GM19395 (cell line): ENCODE results near the gene TSPAN8.
"Not testable (repeated sequence)": the region's sequence is repeated elsewhere in the genome, so short reads cannot be mapped to it uniquely, and the experiment has no call there.

Experiments
- ATAC-seq: cut with Tn5 transposase; IDR thresholded peaks from one replicate; pipeline ENCODE4 v1.9.1; 2021; ENCODE audit warnings: mild to moderate bottlenecking, moderate library complexity; ENCODE audit not compliant: unreplicated experiment

TSPAN8 gene

DNA sequence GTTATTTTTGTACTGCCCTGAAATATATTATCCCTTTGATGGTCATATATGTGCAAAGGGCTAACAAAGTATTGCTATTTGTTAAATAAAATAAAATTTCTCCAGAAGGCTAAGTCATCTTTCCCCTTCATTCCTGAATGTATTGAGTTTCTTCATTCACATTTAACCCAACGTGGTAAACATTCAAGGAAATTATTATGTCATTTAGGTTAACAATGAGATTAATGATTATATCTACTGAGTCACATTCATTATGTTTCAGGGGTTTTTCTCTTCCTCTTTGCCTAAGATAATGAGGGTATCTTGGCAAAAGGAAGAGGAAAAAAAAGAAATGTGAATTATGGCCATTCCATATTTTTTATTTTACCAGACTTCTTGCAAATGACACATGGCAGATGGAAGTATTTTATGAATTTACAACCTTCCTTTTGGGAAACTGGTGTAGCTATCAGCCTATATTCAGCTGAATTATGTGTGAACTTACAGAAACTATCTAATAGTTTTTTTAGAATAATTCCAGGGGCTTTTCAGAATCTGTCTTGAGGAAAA is 27.2 kb downstream of the TSPAN8 start:
- no peak for ATAC-seq

DNA sequence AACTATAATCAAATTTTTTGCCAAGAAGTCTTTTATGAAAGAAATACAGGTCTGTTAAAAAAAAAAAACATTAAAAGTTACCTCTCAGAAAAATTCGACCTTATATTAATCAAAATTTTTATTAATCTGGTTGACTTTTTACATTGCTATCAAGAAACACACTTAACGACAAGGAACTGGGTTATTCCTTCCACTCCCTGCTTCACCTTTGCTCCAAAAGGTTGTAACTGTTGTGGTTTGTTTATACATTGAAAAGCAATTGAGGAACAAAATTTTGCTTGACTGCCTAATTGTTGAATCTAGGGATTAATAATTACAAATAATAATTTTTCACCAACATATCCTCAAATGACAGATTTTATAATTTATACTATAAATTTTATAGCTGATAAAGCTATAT is 28.4 kb downstream of the TSPAN8 start:
- no peak for ATAC-seq

DNA sequence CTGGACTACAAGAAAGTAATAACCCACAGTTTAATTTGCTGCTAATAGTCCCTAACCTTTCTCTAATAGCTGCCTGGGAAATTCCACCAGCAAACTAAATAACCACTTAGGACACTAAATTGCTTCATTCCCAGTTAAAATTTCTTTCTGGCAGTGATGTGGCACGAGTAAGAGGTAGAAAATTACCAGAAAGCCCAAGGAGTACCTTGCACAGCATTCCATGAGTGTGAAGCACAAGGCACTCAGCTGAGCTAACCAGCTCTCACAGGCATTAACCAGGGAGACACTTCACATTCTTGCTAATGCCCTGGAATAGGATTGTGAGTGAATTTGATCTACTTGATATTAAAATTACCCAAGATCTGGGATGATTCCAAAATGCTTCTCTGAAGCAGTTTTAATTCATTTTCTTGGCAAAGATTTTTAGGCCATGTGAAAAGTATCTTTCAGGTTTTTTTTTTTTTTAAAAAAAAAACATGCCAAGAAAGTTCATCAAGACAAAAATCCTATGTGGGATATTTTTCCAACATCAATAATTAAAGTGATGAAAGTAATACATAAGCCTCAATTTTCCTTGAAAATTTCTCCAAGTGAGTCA is 29.5 kb downstream of the TSPAN8 start:
- ATAC-seq: no peak

DNA sequence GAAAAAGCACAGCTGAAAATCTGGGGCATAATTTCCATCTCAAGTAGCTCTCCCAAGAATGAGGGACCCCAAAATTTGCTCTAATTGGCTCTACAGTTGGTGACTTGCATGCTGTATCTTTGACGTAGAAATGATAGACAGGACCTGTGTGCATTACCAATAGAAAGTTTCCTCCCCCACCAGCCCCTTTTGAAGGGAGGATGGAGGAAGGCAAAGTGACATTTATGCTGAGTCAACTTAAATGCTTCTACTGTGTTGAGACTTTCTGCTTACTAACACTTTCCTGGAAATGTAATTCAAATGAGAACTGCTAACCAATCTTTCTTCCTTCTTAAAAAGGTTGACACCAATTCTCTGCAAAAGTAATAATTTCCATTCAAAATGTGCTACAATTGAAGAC is 31.9 kb downstream of the TSPAN8 start:
- no peak for ATAC-seq

DNA sequence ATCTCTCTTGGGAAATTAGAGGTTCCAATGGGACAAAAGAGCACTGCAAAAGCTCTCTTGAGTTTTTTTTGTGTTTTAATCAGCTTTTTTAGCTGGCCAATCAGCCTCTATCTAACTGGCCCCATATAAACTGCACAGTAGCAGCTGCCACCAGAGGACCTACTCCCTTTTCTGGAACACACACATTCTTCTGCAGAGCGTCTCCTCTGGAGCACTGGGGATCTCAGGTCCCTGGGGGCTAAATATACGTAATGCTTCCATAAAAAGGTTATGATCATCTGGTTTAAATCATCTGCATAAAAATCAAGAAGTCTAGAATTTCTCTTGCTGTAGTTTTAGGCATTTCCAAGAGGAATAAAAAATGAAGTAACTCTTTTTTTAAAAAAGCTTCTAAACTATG is 32.3 kb downstream of the TSPAN8 start:
- ATAC-seq: no peak

DNA sequence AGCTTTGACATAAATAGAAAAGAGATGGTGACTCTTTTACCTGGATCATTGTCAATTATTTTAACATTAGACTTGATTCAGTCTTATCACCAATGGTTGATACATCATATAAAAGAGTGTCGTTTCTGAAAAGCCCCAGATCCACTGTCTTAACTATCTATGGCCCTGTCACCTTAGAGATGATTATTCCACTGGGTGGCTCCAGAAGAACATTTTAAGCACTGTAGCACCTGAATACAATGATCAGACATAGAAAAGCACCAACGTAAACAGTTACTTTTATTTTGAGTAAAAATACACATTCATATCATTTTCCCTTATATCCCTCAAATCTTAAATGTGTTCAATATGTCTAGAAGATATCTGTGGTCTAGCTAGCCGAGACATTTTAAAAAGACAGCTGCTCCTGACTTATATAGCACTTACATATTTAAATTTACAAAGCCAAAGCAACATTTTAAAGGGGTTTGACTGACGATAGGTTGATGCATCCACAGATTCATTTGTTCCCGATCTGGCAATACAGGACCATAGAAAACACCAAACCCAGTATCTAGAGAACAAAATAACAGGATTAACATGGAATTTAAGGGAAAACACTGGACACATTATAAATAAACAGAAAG is 32.9 kb downstream of the TSPAN8 start:
- no peak for ATAC-seq

DNA sequence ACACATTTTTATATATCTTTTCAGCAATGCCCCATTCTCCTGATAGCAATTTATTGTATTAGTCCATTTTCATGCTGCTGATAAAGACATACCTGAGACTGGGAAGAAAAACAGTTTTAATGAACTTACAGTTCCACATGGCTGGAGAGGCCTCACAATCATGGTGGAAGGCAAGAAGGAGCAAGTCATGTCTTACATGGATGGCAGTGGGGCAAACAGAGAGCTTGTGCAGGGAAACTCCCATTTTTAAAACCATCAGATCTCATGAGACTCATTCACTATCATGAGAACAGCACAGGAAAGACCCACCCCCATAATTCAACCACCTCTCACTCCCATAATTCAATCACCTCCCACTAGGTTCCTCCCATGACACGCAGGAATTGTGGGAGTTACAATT is 44.7 kb downstream of the TSPAN8 start:
- not testable (repeated sequence) for ATAC-seq

DNA sequence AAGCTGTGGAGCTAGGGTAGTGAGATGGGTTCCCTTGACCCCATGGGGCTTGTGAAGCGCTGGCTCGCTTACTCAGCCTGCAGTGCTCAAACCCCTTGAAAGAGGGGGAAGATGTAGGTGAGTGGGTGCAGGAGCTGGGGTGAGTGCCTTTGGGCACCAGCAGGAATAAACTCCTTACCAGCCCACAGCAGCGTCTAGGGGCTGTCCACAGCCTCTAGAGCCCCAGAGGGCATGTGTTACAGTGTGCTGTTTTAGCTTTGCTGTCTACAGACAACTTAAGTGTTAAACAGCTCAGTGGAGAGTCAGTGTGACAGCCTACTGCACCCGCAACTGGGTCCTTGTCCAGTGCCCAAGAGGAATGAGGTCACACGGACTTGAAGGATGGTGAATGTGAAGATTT is 48.0 kb downstream of the TSPAN8 start:
- no peak for ATAC-seq

DNA sequence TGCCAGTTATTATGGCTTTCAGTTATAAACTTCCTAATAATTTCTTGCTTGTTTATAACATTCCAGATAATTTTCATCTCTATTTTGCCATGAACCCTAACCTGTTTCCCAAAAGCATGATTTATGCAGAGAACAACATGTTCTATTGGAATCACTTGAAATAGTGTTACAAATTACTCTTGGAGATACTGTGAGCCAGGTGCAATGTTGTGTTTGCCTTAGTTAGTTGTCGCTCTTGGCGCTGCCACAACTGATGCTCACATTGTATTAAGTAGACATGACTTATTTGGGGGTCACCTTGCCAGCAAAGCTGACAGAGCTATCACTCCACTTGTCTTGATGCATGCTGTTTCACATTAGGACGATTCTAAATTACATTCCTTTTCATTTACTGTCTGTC is 49.4 kb downstream of the TSPAN8 start:
- ATAC-seq: no peak

DNA sequence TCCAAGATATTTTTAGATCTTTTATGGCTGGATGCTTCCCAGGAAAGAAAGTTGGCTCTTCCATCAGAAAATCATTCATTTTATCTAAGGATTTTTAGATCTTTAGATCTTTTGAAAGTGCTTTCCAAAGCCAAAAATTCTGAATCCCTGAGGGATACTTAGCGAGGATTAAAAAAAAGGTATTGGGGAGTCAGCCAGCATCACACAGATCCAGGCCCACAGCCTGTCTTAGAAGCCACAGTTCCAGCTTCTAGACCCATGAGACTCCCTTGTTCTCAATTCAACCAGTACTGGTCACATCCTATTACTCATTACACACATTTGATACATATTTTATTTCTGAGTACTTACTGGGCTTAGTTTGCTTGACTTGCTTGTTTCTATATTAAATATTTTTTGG is 49.9 kb downstream of the TSPAN8 start:
- ATAC-seq: no peak

DNA sequence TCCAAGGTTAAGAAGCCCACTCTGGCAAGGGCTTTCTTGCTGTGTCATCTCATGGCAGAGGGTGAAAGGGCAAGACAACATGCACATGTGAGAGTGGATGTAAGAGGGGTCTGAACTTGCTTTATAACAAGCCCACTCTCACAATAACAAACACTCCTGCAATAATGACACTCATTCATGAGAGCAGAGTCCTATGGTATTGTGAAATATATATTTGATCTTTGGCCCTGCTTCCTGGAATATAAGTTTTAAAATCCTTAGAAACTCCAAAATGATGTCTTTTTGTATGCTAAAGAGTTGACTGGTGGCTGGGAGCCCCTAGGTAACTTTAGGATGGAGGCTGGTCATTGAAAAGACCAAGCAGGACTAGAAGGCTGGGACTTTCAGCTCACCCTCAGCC is 51.8 kb downstream of the TSPAN8 start:
- no peak for ATAC-seq

DNA sequence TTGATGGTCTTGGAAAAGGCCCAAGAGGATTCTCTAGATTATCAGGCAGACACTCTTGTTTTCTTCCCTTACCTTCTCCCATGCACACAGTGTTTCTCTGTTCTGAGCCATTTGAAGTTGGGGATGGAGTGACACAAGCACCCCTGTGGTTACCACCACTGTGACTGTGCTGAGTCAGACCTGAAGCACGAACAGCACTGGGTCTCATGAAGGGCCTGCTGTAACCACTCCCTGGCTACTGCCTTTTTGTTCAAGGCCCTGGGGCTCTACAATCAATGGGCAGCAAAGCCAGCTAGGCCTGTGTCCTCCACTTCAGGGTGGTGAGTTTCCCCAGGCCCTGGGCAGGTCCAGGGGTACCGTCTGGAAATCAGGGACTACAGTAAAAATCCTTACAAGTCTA is 65.5 kb downstream of the TSPAN8 start:
- ATAC-seq: no peak

DNA sequence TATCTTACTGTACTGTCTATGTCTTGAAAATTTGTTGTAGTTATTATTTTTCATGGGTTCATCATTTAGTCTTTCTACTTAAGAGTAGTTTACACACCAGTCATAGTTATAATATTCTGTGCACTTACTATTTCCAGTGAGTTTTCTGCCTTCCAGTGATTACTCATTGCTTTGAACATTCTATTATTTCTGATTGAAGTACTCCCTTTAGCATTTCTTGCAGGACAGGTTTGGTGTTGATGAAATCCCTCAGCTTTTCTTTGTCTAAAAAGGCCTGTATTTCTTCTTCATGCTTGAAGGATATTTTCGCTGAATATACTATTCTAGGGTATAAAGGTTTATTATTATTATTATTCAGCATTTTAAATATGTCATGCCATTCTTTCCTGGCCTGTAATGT is 66.8 kb downstream of the TSPAN8 start:
- ATAC-seq: no peak

DNA sequence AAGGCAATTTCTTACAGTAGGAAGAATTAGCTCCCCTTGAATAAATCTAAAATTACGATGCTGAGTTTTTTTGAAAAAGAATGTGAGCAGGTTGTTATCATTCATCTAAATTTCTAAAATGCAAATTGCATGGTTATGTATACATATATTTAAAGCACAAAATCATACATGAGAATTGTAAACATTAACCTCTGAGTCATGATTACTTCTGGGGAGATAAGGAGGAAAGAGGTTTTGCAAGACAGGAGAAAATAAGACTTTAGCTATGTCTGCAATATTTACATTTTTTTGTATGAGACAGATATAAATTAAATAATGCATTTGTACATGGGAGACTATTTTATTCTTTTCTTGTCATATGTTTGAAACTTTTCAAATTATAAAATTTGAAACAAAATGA is 72.2 kb downstream of the TSPAN8 start:
- no peak for ATAC-seq

DNA sequence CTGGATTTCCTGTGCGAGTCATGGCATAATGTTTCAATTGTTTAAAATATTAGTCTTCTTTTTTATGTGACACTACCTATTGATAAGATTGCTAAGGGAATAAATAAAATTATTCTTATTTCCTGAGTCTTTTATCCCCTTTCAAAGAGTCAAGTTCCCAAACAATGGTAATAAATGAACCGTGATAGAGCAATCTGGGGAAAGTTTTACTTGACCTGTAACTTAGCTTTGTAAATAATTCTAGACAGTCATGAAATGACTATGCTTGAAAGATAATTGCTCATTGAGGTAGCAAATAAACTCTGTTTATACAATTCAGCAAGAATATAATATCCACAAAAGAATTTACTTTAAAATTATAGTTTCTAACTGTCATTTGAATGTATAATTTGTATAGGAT is 82.1 kb downstream of the TSPAN8 start:
- ATAC-seq: no peak
